H1 (cell line): ENCODE data around the gene ZSWIM6. TPM values are rescaled to one million over a fixed set of nuclear protein-coding genes. Genes with fewer than 3 reads are reported as not detected.

Source experiments
- CTCF ChIA-PET: fragments of 300-600 bp; sonication (Branson Sonifier 250); formaldehyde crosslinking; loops from one replicate; lab custom pipeline; 2021; ENCODE audit not compliant: partially characterized antibody; lab: Charles Lee
- POLR2A ChIA-PET: fragments of 300-600 bp; sonication (Branson Sonifier 250); formaldehyde crosslinking; loops from one replicate; lab custom pipeline; 2021; ENCODE audit warnings: inconsistent platforms; ENCODE audit not compliant: partially characterized antibody; lab: Charles Lee
- DNase-seq, 2 experiments: peaks; one replicate each; pipeline versions ENCODE4 v3.0.0 to v3.0.0-alpha.2; 2010 to 2022; ENCODE audit warnings: low spot score in 2 of 2, low read depth in 1 of 2, mixed read lengths in 1 of 2
- FAIRE-seq: peaks from 2 replicates; lab custom pipeline; 2011; peaks lifted over from hg19 to GRCh38; lab: Jason Lieb, UNC
- H2AFZ ChIP-seq: 2 replicates; pipeline ENCODE4 v1.8.1; 2012; ENCODE audit warnings: low read length, inconsistent platforms
- H2AK5ac ChIP-seq: 2 replicates; pipeline ENCODE4 v1.6.1; 2013; ENCODE audit warnings: low read depth, low read length
- H2BK120ac ChIP-seq: replicated peaks from 2 replicates; pipeline ENCODE3; 2013; ENCODE audit warnings: low read depth, low read length, inconsistent platforms
- H2BK12ac ChIP-seq: 2 replicates; pipeline ENCODE4 v1.6.1; 2013; ENCODE audit warnings: low read depth, low read length
- H2BK15ac ChIP-seq: 2 replicates; pipeline ENCODE4 v1.6.1; 2013; ENCODE audit warnings: low read length
- H2BK20ac ChIP-seq: 2 replicates; pipeline ENCODE4 v1.6.1; 2013; ENCODE audit warnings: low read length
- H2BK5ac ChIP-seq: 2 replicates; pipeline ENCODE4 v1.6.1; 2013; ENCODE audit warnings: low read depth, low read length
- H3K14ac ChIP-seq: 2 replicates; pipeline ENCODE4 v1.6.1; 2013; ENCODE audit warnings: inconsistent platforms; ENCODE audit not compliant: insufficient read length
- H3K18ac ChIP-seq: 2 replicates; pipeline ENCODE4 v1.6.1; 2013; ENCODE audit warnings: low read length; ENCODE audit errors: extremely low read depth
- H3K23ac ChIP-seq: 2 replicates; pipeline ENCODE4 v1.6.1; 2013; ENCODE audit warnings: inconsistent platforms; ENCODE audit not compliant: insufficient read length
- H3K23me2 ChIP-seq: 2 replicates; pipeline ENCODE4 v1.6.1; 2013; ENCODE audit warnings: low read depth, low read length
- H3K27ac ChIP-seq: 2 replicates; pipeline ENCODE4 v1.6.1; 2011; ENCODE audit warnings: low read depth, low read length, inconsistent platforms
- H3K27me3 ChIP-seq, 4 experiments: replicated peaks in 1 of 4; 1 replicate in 1 of 4; 2 replicates in 3 of 4; pipeline versions ENCODE4 v1.6.1 to v1.8.1; 2011 to 2013; ENCODE audit warnings: low read length in 3 of 4, mild to moderate bottlenecking in 3 of 4, inconsistent platforms in 2 of 4, mixed read lengths in 2 of 4, moderate library complexity in 1 of 4; ENCODE audit not compliant: control insufficient read depth in 3 of 4, insufficient read depth in 3 of 4; ENCODE audit errors: extremely low read depth in 1 of 4
- H3K36me3 ChIP-seq, 4 experiments: 2 replicates each; pipeline versions ENCODE4 v1.6.1 to v1.8.1; 2011 to 2013; ENCODE audit warnings: mild to moderate bottlenecking in 4 of 4, low read length in 3 of 4, moderate library complexity in 2 of 4, control low read depth in 1 of 4, inconsistent platforms in 1 of 4; ENCODE audit not compliant: insufficient read depth in 4 of 4, control insufficient read depth in 2 of 4
- H3K4ac ChIP-seq: replicated peaks from 2 replicates; pipeline ENCODE3; 2013; ENCODE audit warnings: low read length, low read depth, mixed read lengths, inconsistent platforms; ENCODE audit not compliant: insufficient read length
- H3K4me1 ChIP-seq, 4 experiments: replicated peaks in 1 of 4; 1 replicate in 1 of 4; 2 replicates in 3 of 4; pipeline versions ENCODE4 v1.6.1 to v1.8.1; 2011 to 2013; ENCODE audit warnings: low read length in 3 of 4, inconsistent platforms in 2 of 4, mixed read lengths in 1 of 4; ENCODE audit not compliant: insufficient read depth in 4 of 4, control insufficient read depth in 3 of 4
- H3K4me2 ChIP-seq, 2 experiments: 2 replicates each; pipeline versions ENCODE4 v1.6.1 to v1.8.1; 2011 to 2013; ENCODE audit warnings: low read depth in 2 of 2, low read length in 2 of 2, control low read depth in 1 of 2, inconsistent platforms in 1 of 2, mild to moderate bottlenecking in 1 of 2; ENCODE audit not compliant: insufficient read depth in 1 of 2
- H3K4me3 ChIP-seq, 4 experiments: fragments of 200-600, 300-600 bp in 1 of 4; sonication (generic), shearing (Covaris generic), sonication (Bioruptor Twin) in 1 of 4; 2 replicates each; pipeline versions ENCODE4 v1.5.1 to v1.8.1; 2011 to 2016; ENCODE audit warnings: low read length in 4 of 4, low read depth in 3 of 4, control low read depth in 2 of 4, inconsistent platforms in 2 of 4, mild to moderate bottlenecking in 2 of 4, mixed read lengths in 1 of 4, moderate library complexity in 1 of 4; ENCODE audit not compliant: insufficient read depth in 2 of 4; ENCODE audit errors: extremely low read depth in 1 of 4
- H3K56ac ChIP-seq: replicated peaks from 2 replicates; pipeline ENCODE3; 2013; ENCODE audit warnings: low read depth, mild to moderate bottlenecking, mixed read lengths, low read length, inconsistent platforms; ENCODE audit not compliant: insufficient read length
- H3K79me1 ChIP-seq: 2 replicates; pipeline ENCODE4 v1.6.1; 2013; ENCODE audit warnings: low read depth, low read length, control low read depth
- H3K79me2 ChIP-seq, 2 experiments: 2 replicates each; pipeline versions ENCODE4 v1.6.1 to v1.8.1; 2012 to 2013; ENCODE audit warnings: low read length in 2 of 2, mild to moderate bottlenecking in 2 of 2, inconsistent platforms in 1 of 2; ENCODE audit not compliant: insufficient read depth in 2 of 2, control insufficient read depth in 1 of 2
- H3K9ac ChIP-seq, 4 experiments: replicated peaks in 1 of 4; 1 replicate in 1 of 4; 2 replicates in 3 of 4; pipeline versions ENCODE4 v1.6.1 to v1.8.1; 2011 to 2013; ENCODE audit warnings: low read depth in 3 of 4, low read length in 3 of 4, control low read depth in 2 of 4, mild to moderate bottlenecking in 2 of 4, moderate library complexity in 2 of 4, inconsistent platforms in 1 of 4; ENCODE audit errors: extremely low read depth in 1 of 4
- H3K9me3 ChIP-seq, 2 experiments: 2 replicates each; pipeline versions ENCODE4 v1.6.1 to v1.8.1; 2012 to 2013; ENCODE audit warnings: mild to moderate bottlenecking in 2 of 2, moderate library complexity in 2 of 2, control low read depth in 1 of 2, inconsistent platforms in 1 of 2, low read depth in 1 of 2, low read length in 1 of 2, mixed read lengths in 1 of 2; ENCODE audit not compliant: insufficient read depth in 2 of 2
- H4K20me1 ChIP-seq, 2 experiments: replicated peaks in 1 of 2; 2 replicates each; pipeline versions ENCODE3 to v1.8.1; 2011 to 2013; ENCODE audit warnings: inconsistent platforms in 2 of 2, low read length in 2 of 2, mild to moderate bottlenecking in 1 of 2; ENCODE audit not compliant: insufficient read depth in 2 of 2, control insufficient read depth in 1 of 2
- H4K5ac ChIP-seq: 2 replicates; pipeline ENCODE4 v1.6.1; 2013; ENCODE audit warnings: low read length, low read depth, mixed read lengths, inconsistent platforms; ENCODE audit not compliant: insufficient read length
- H4K8ac ChIP-seq: 2 replicates; pipeline ENCODE4 v1.8.0; 2013; ENCODE audit warnings: mild to moderate bottlenecking, moderate library complexity, low read length, inconsistent platforms; ENCODE audit not compliant: insufficient read depth; ENCODE audit errors: extremely low read depth
- H4K91ac ChIP-seq: replicated peaks from 2 replicates; pipeline ENCODE3; 2013; ENCODE audit warnings: low read length, mixed read lengths, inconsistent platforms; ENCODE audit not compliant: insufficient read length
- ASH2L ChIP-seq: fragments of 200-600, 300-600 bp; sonication (generic); IDR thresholded peaks from one replicate; pipeline ENCODE4 v1.7.1; 2017; ENCODE audit warnings: low read length
- FOSL1 ChIP-seq: IDR thresholded peaks from 2 replicates; pipeline ENCODE4 v1.6.1; 2011; ENCODE audit warnings: mild to moderate bottlenecking, low read depth, low read length, moderate library complexity; ENCODE audit not compliant: insufficient read depth
- KDM1A ChIP-seq: fragments of 200-600, 300-600 bp; sonication (generic); IDR thresholded peaks from 2 replicates; pipeline ENCODE4 v1.7.1; 2016; ENCODE audit warnings: mild to moderate bottlenecking, low read length, borderline replicate concordance
- RXRA ChIP-seq: IDR thresholded peaks from 2 replicates; pipeline ENCODE4 v1.6.1; 2011; ENCODE audit warnings: low read depth, mild to moderate bottlenecking, low read length, moderate library complexity; ENCODE audit not compliant: insufficient read depth
- TBP ChIP-seq: IDR thresholded peaks from 2 replicates; pipeline ENCODE4 v1.6.1; 2011; ENCODE audit warnings: low read depth, low read length, improper control_type of control experiment
- WGBS, 2 experiments: shearing (Covaris generic) in 1 of 2; methylation state at CpG; one replicate each; pipeline versions ENCODE4 v1.1.6 to v1.1.7; 2013 to 2015; ENCODE audit warnings: low lambda C conversion rate in 2 of 2, mixed read lengths in 2 of 2, inconsistent platforms in 1 of 2, low coverage in 1 of 2, missing lambda C conversion rate in 1 of 2; ENCODE audit not compliant: insufficient replicate concordance in 2 of 2, insufficient coverage in 1 of 2, insufficient read length in 1 of 2; ENCODE audit errors: extremely low coverage in 1 of 2, missing lambda C conversion rate in 1 of 2; 5-methylcytosine and 5-hydroxymethylcytosine counted together
- polyA plus RNA-seq, 7 experiments: library from polyadenylated mRNA; depleted of rRNA in 3 of 7; stranded (reverse) in 5 of 7; unstranded in 2 of 7; fragments of >200 nt in 5 of 7; fragments of 200-250 nt in 2 of 7; gene quantifications; 1 replicate in 5 of 7; 2 replicates in 1 of 7; 4 replicates in 1 of 7; pipeline versions ENCODE4 v1.2.1 to v1.2.3, GENCODE V29; 2011 to 2013; ENCODE audit warnings: missing spikeins in 2 of 7, mixed read lengths in 2 of 7
- total RNA-seq: library from RNA; stranded (reverse); fragmentation: NEBNext Ultra II Directional; extraction: Animal tissue kit (Norgen Biotek cat#: 25700); gene quantifications from 2 replicates; pipeline ENCODE4 v1.2.1, GENCODE V29; 2021

The ZSWIM6 gene
- total and polyA plus RNA-seq, 2 of the 8 experiments (the other 6 are each of a cell fraction or from before 2014, with no cell fraction given) = 7.9 to 12.4 TPM

DNA sequence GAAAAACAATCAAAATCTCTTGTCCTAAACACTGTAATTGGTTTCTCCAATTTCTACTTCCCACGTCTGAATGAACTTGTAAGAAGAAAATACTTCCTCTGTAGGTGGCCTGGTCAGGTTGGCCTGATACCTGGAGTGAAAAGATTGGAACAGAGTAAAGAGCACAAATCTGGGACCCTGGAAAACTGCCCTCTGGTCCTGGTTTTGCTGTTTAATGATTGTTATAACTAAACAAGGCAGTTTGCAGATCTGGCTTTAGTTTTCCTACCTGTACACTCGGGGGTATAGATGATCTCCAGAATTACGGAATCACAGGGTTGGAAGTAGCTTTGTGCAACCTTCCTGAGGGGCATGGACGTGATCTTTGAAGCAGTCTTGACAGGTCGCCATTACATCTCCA, 67.6 kb downstream of the ZSWIM6 start:
- peaks cover 4 to 6% of the 10 kb centered on the region in 2 experiments; a peak in 3 of 4 replicates for H3K9me3 ChIP-seq
- no peak overlapping the region for H3K14ac ChIP-seq
- H3K23ac ChIP-seq = no peak overlapping the region
- H3K23me2 ChIP-seq = no peaks in the 10 kb centered on the region
- H3K56ac ChIP-seq = no peak overlapping the region
- CTCF ChIA-PET = interaction anchor here (1.2 kb wide), 1 partner anchor 18 kb away, joined by 3 read pairs; no protein-coding TSS in a partner anchor
- peaks cover 0 to 3% of the 10 kb centered on the region in 2 experiments for H4K20me1 ChIP-seq
- H3K4me3 ChIP-seq = no peak overlapping the region
- H4K91ac ChIP-seq = no peak overlapping the region
- no peak overlapping the region for H3K4me2 ChIP-seq
- no peak overlapping the region for H2AK5ac ChIP-seq
- 89% methylated on average over 5 of the region's 5 CpGs; no CpG with 5 or more reads in 1 of the 2 experiments for WGBS, 2 experiments
- no peak overlapping the region for H2BK5ac ChIP-seq
- H3K4ac ChIP-seq = no peak overlapping the region
- H3K9ac ChIP-seq = no peak overlapping the region
- H4K5ac ChIP-seq = no peak overlapping the region
- TF ChIP-seq FOSL1 = no peak
- no peak for TF ChIP-seq TBP
- no peak for TF ChIP-seq RXRA
- TF ChIP-seq KDM1A = no peak
- TF ChIP-seq ASH2L = no peak
- TF ChIP-seq, all 59 proteins: peak for 0
- peaks cover 0 to 78% of the 10 kb centered on the region in 2 experiments; a peak in 2 of 4 replicates for H3K79me2 ChIP-seq
- H3K79me1 ChIP-seq = no peaks in the 10 kb centered on the region
- POLR2A ChIA-PET = interaction anchor here (0.9 kb wide), 1 partner anchor 10 kb away, joined by 3 read pairs; no protein-coding TSS in a partner anchor
- H2BK12ac ChIP-seq = no peak overlapping the region
- H3K36me3 ChIP-seq = no peaks in the 10 kb centered on the region
- no peak overlapping the region for H2BK120ac ChIP-seq
- H2BK20ac ChIP-seq = no peak overlapping the region
- no peak overlapping the region for H2AFZ ChIP-seq
- no peaks in the 10 kb centered on the region for H3K27me3 ChIP-seq
- peaks cover 0 to 2% (median 0%) of the 10 kb centered on the region in 4 experiments; a peak in 1 of 7 replicates for H3K4me1 ChIP-seq
- no peak overlapping the region for H4K8ac ChIP-seq
- FAIRE-seq (no peak), DNase-seq (no peak)
- no peak overlapping the region for H3K27ac ChIP-seq
- H3K18ac ChIP-seq = no peak overlapping the region
- H2BK15ac ChIP-seq = no peak overlapping the region
